ENCODE measurements around the gene PLEKHA7.

The PLEKHA7 gene

GRCh38 chr11:16784097-16784496 lies 230.1 kb downstream of the PLEKHA7 start:
- no peak for DNase-seq

GRCh38 chr11:16783321-16783801 lies 230.9 kb downstream of the PLEKHA7 start:
- no peak for DNase-seq

- no peak for DNase-seq
These were observed 232.0 kb downstream of the PLEKHA7 start for GRCh38 chr11:16781936-16782919.

GRCh38 chr11:16780698-16781550 lies 233.3 kb downstream of the PLEKHA7 start:
- no peak for DNase-seq

- DNase-seq: no peak
These were observed 234.1 kb downstream of the PLEKHA7 start for GRCh38 chr11:16780146-16780545.

GRCh38 chr11:16779436-16779835 lies 234.8 kb downstream of the PLEKHA7 start:
- no peak for DNase-seq

- DNase-seq: no peak
These were observed 235.3 kb downstream of the PLEKHA7 start for GRCh38 chr11:16778876-16779275.

GRCh38 chr11:16778286-16778685 lies 235.9 kb downstream of the PLEKHA7 start:
- no peak for DNase-seq

- no peak for DNase-seq
These were observed 236.6 kb downstream of the PLEKHA7 start for GRCh38 chr11:16777613-16777975.

- no peak for DNase-seq
These were observed 237.3 kb downstream of the PLEKHA7 start for GRCh38 chr11:16776711-16777612.

GRCh38 chr11:16775614-16776283 lies 238.5 kb downstream of the PLEKHA7 start:
- no peak for DNase-seq

GRCh38 chr11:16774936-16775613 lies 239.1 kb downstream of the PLEKHA7 start:
- DNase-seq: no peak

- DNase-seq: no peak
These were observed 240.0 kb downstream of the PLEKHA7 start for GRCh38 chr11:16773981-16774935.

GRCh38 chr11:16772141-16772512 lies 242.1 kb downstream of the PLEKHA7 start:
- no peak for DNase-seq

GRCh38 chr11:16771350-16772140 lies 242.7 kb downstream of the PLEKHA7 start:
- DNase-seq: no peak

GRCh38 chr11:16770016-16770415 lies 244.2 kb downstream of the PLEKHA7 start:
- no peak for DNase-seq

- DNase-seq: no peak
These were observed 244.8 kb downstream of the PLEKHA7 start for GRCh38 chr11:16769386-16769785.

GRCh38 chr11:16767957-16768356 lies 246.3 kb downstream of the PLEKHA7 start:
- DNase-seq: no peak

- no peak for DNase-seq
These were observed 247.1 kb downstream of the PLEKHA7 start for GRCh38 chr11:16767137-16767536.

Measured in NCI-H1436 treated with DMSO at 0.1 percent for 48 hours (cell line).